ENCODE data around the gene PSMC3. TPM values are rescaled to one million over a fixed set of nuclear protein-coding genes. Genes with fewer than 3 reads are reported as not detected.

Gene PSMC3
- total RNA-seq, 1 donor from 2014 or later: 130 TPM

- peaks cover 67% of the 10 kb centered on the region for H3K4me1 ChIP-seq (ENCODE audit: insufficient read depth, low read length)
- H3K9ac ChIP-seq (ENCODE audit: low read length): no peak overlapping the region
- Mint-ChIP-seq H3K36me3 (ENCODE audit: low read depth, unreplicated experiment) (peaks cover 10% of the 10 kb centered on the region), H3K27ac (ENCODE audit: unreplicated experiment) (no peak overlapping the region), H3K4me1 (ENCODE audit: low read depth, unreplicated experiment) (peaks cover 31% of the 10 kb centered on the region), H3K9me3 (ENCODE audit: unreplicated experiment) (no peaks in the 10 kb centered on the region), H3K27me3 (ENCODE audit: low read depth, unreplicated experiment) (no peaks in the 10 kb centered on the region), H3K4me3 (ENCODE audit: unreplicated experiment) (no peak overlapping the region)
- H3K4me2 ChIP-seq (ENCODE audit: low read length): no peak overlapping the region
- H3K27me3 ChIP-seq (ENCODE audit: insufficient read depth, low read length): no peaks in the 10 kb centered on the region
- no peak overlapping the region for H3K27ac ChIP-seq (ENCODE audit: low read depth, low read length)
- H3K4me3 ChIP-seq (ENCODE audit: insufficient read depth, low read depth, low read length): no peak overlapping the region
- no peak for FAIRE-seq
- no peaks in the 10 kb centered on the region for H3K9me3 ChIP-seq (ENCODE audit: insufficient read depth, low read depth, low read length)
- DNase-seq (ENCODE audit: low read depth): no peak
- TF ChIP-seq CTCF (IDR thresholded peaks at IDR 0.05; ENCODE audit: insufficient read depth, low read depth, low read length) (peak; percentile 46), EZH2 (IDR thresholded peaks at IDR 0.05; ENCODE audit: insufficient read depth, low read length) (no peak)
- H2AFZ ChIP-seq (ENCODE audit: low read depth, low read length): no peak overlapping the region
- H4K20me1 ChIP-seq (ENCODE audit: insufficient read depth, low read length): peaks cover 39% of the 10 kb centered on the region
- peaks cover 9% of the 10 kb centered on the region for H3K36me3 ChIP-seq (ENCODE audit: insufficient read depth, low read length)
- peaks cover 53% of the 10 kb centered on the region for H3K79me2 ChIP-seq (ENCODE audit: insufficient read depth, low read length)
Observed at GRCh38 chr11:47411884-47412746, 14.1 kb downstream of the PSMC3 start.

- Histone ChIP-seq H3K36me3 (ENCODE audit: insufficient read depth, low read length) (peaks cover 9% of the 10 kb centered on the region), H3K27ac (ENCODE audit: low read depth, low read length) (no peak overlapping the region), H3K9me3 (ENCODE audit: insufficient read depth, low read depth, low read length) (no peaks in the 10 kb centered on the region), H2AFZ (ENCODE audit: low read depth, low read length) (no peak overlapping the region), H3K27me3 (ENCODE audit: insufficient read depth, low read length) (no peaks in the 10 kb centered on the region), H3K9ac (ENCODE audit: low read length) (peak overlapping the region; percentile 100), H3K4me3 (ENCODE audit: insufficient read depth, low read depth, low read length) (peak overlapping the region; percentile 93), H4K20me1 (ENCODE audit: insufficient read depth, low read length) (peaks cover 38% of the 10 kb centered on the region), H3K4me2 (ENCODE audit: low read length) (peak overlapping the region; percentile 100), H3K79me2 (ENCODE audit: insufficient read depth, low read length) (peaks cover 53% of the 10 kb centered on the region), H3K4me1 (ENCODE audit: insufficient read depth, low read length) (peaks cover 52% of the 10 kb centered on the region)
- Mint-ChIP-seq H3K27me3 (ENCODE audit: low read depth, unreplicated experiment) (no peaks in the 10 kb centered on the region), H3K4me1 (ENCODE audit: low read depth, unreplicated experiment) (peaks cover 27% of the 10 kb centered on the region), H3K27ac (ENCODE audit: unreplicated experiment) (no peak overlapping the region), H3K4me3 (ENCODE audit: unreplicated experiment) (peak overlapping the region; percentile 74), H3K9me3 (ENCODE audit: unreplicated experiment) (no peaks in the 10 kb centered on the region), H3K36me3 (ENCODE audit: low read depth, unreplicated experiment) (peaks cover 10% of the 10 kb centered on the region)
- DNase-seq (ENCODE audit: low read depth) (no peak), FAIRE-seq (no peak)
- TF ChIP-seq CTCF (IDR thresholded peaks at IDR 0.05; ENCODE audit: insufficient read depth, low read depth, low read length) (no peak), EZH2 (IDR thresholded peaks at IDR 0.05; ENCODE audit: insufficient read depth, low read length) (no peak)
Observed at GRCh38 chr11:47410370-47411264, 15.6 kb downstream of the PSMC3 start.

All from astrocyte (in vitro differentiated cells and primary cell).